ENCODE data around the gene ABHD2.

DNA sequence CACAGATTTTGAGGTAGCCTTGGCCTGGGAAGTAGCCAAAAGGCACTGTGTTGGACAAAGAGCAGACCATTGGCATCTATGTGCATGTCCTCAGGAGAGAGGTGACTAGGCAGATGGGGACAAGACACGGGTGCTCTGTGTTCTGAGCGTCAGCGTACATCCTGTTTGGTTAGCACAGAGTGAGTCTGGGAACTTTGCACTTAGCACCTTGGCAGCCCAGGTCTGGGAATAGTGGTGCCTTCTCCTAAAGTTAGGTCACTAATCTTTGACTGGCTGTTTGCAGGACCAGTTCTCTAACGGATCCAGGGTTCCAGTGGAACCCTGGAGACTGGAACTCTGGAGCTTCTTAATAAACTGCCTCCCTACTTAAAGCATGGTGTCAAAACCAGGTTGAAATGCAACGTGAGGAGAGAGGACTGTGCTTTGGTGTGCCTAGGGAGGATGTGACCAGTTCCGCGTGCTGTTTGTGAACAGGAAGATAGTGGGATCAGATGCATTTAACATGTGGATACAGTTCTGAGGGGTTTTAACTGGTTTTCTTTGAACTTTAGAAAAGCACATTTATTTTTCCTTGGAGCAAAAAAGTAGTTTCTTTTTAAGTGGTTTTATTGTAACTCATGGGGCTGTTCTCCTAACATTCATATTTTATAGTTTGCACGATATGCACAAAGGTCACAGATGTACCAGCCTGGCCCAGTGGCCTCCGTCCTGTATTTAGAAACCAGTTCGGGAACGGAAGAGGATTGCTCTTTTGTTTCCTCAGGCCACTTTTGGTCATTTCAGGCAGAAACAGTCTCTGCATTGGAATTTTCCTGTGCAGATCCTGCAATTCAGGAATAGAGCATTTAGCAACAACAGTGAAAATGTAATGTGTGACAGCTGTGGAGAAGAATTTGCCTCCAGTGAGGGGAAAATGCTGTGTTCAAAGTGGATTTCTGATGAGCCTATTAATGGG is 48.8 kb downstream of the ABHD2 start:
- TF ChIP-seq, protein P1, sequence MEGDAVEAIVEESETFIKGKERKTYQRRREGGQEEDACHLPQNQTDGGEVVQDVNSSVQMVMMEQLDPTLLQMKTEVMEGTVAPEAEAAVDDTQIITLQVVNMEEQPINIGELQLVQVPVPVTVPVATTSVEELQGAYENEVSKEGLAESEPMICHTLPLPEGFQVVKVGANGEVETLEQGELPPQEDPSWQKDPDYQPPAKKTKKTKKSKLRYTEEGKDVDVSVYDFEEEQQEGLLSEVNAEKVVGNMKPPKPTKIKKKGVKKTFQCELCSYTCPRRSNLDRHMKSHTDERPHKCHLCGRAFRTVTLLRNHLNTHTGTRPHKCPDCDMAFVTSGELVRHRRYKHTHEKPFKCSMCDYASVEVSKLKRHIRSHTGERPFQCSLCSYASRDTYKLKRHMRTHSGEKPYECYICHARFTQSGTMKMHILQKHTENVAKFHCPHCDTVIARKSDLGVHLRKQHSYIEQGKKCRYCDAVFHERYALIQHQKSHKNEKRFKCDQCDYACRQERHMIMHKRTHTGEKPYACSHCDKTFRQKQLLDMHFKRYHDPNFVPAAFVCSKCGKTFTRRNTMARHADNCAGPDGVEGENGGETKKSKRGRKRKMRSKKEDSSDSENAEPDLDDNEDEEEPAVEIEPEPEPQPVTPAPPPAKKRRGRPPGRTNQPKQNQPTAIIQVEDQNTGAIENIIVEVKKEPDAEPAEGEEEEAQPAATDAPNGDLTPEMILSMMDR (IDR thresholded peaks at IDR 0.05), result no peak
- no peak for TF ChIP-seq ZFX (IDR thresholded peaks at IDR 0.05; ENCODE audit: borderline replicate concordance)

Data from 22Rv1 (cell line).